ENCODE measurements around the gene SAMD4A. TPM values are rescaled to one million over a fixed set of nuclear protein-coding genes. Genes with fewer than 3 reads are reported as not detected.

SAMD4A gene
- total RNA-seq, 6 experiments from 2014 or later: 33.8 to 53.7 (median 41.0) TPM

GRCh38 chr14:54646626-54647025, 79.7 kb downstream of the SAMD4A start:
- no peaks in the 10 kb centered on the region for H3K27me3 Mint-ChIP-seq (ENCODE audit: insufficient read depth)
- no peaks in the 10 kb centered on the region for H3K9me3 Mint-ChIP-seq
- TF ChIP-seq CTCF (IDR thresholded peaks at IDR 0.05): no peak
- no peak overlapping the region for H3K27ac Mint-ChIP-seq
- DNase-seq: no peak
- peaks cover 5% of the 10 kb centered on the region for H3K36me3 Mint-ChIP-seq (ENCODE audit: low read depth)
- no peak overlapping the region for H3K4me3 Mint-ChIP-seq
- peaks cover 35% of the 10 kb centered on the region for H3K4me1 Mint-ChIP-seq (ENCODE audit: low read depth)

GRCh38 chr14:54647378-54647777, 80.5 kb downstream of the SAMD4A start:
- H3K4me1 Mint-ChIP-seq (ENCODE audit: low read depth): peaks cover 33% of the 10 kb centered on the region
- TF ChIP-seq CTCF (IDR thresholded peaks at IDR 0.05): no peak

GRCh38 chr14:54649056-54649455, 82.1 kb downstream of the SAMD4A start:
- peaks cover 16% of the 10 kb centered on the region for H3K4me1 Mint-ChIP-seq (ENCODE audit: low read depth)

More at GRCh38 chr14:54647378-54647777, 80.5 kb downstream of the SAMD4A start:
- Mint-ChIP-seq H3K36me3 (ENCODE audit: low read depth) (peaks cover 5% of the 10 kb centered on the region), H3K4me3 (no peak overlapping the region), H3K27me3 (ENCODE audit: insufficient read depth) (no peaks in the 10 kb centered on the region), H3K27ac (no peak overlapping the region), H3K9me3 (no peaks in the 10 kb centered on the region)
- DNase-seq: no peak

GRCh38 chr14:54650331-54650958, 83.5 kb downstream of the SAMD4A start:
- Mint-ChIP-seq H3K9me3 (no peaks in the 10 kb centered on the region), H3K4me1 (ENCODE audit: low read depth) (peaks cover 15% of the 10 kb centered on the region), H3K36me3 (ENCODE audit: low read depth) (peaks cover 10% of the 10 kb centered on the region), H3K27ac (peak overlapping the region; percentile 96), H3K4me3 (peak overlapping the region; percentile 78), H3K27me3 (ENCODE audit: insufficient read depth) (no peaks in the 10 kb centered on the region)
- TF ChIP-seq CTCF (IDR thresholded peaks at IDR 0.05): no peak
- DNase-seq: peak; percentile 64

More at GRCh38 chr14:54649056-54649455, 82.1 kb downstream of the SAMD4A start:
- no peaks in the 10 kb centered on the region for H3K27me3 Mint-ChIP-seq (ENCODE audit: insufficient read depth)
- H3K4me3 Mint-ChIP-seq: no peak overlapping the region
- H3K36me3 Mint-ChIP-seq (ENCODE audit: low read depth): peaks cover 5% of the 10 kb centered on the region
- H3K27ac Mint-ChIP-seq: no peak overlapping the region
- no peak for TF ChIP-seq CTCF (IDR thresholded peaks at IDR 0.05)
- no peaks in the 10 kb centered on the region for H3K9me3 Mint-ChIP-seq
- DNase-seq: no peak

- H3K4me1 Mint-ChIP-seq (ENCODE audit: low read depth): peaks cover 10% of the 10 kb centered on the region
- H3K9me3 Mint-ChIP-seq: no peaks in the 10 kb centered on the region
- H3K4me3 Mint-ChIP-seq: peak overlapping the region; percentile 78
- H3K27ac Mint-ChIP-seq: peak overlapping the region; percentile 96
- no peak for DNase-seq
- no peak for TF ChIP-seq CTCF (IDR thresholded peaks at IDR 0.05)
- peaks cover 10% of the 10 kb centered on the region for H3K36me3 Mint-ChIP-seq (ENCODE audit: low read depth)
- H3K27me3 Mint-ChIP-seq (ENCODE audit: insufficient read depth): no peaks in the 10 kb centered on the region
Measured at GRCh38 chr14:54650959-54651351, 84.0 kb downstream of the SAMD4A start.
